Central memory CD8-positive, alpha-beta T cell (primary cell): ENCODE data around the gene NOX1.

Source experiments
- ATAC-seq: fragments of 150-1000 bp; cut with Tn5 transposase; replicated peaks from 2 replicates; pipeline ENCODE4 v1.10.0; 2022; ENCODE audit warnings: mild to moderate bottlenecking, moderate FRiP score, moderate number of reproducible peaks; ENCODE audit not compliant: poor library complexity, severe bottlenecking; ENCODE audit errors: extremely low read depth
- DNase-seq, 2 donors: peaks; one replicate each; pipeline ENCODE4 v3.0.0; 2021; ENCODE audit warnings: low spot score in 2 of 2
- H3K27ac Mint-ChIP-seq: one replicate; pipeline ENCODE4 v1.8.0; 2022; ENCODE audit warnings: low read depth, mild to moderate bottlenecking, moderate library complexity, mixed read lengths
- H3K27me3 Mint-ChIP-seq: one replicate; pipeline ENCODE4 v1.8.0; 2022; ENCODE audit warnings: mixed read lengths
- H3K36me3 Mint-ChIP-seq: one replicate; pipeline ENCODE4 v1.8.0; 2022; ENCODE audit warnings: mild to moderate bottlenecking, moderate library complexity, mixed read lengths; ENCODE audit not compliant: insufficient read depth
- H3K4me1 Mint-ChIP-seq: one replicate; pipeline ENCODE4 v1.8.0; 2022; ENCODE audit warnings: mixed read lengths
- H3K4me3 Mint-ChIP-seq: one replicate; pipeline ENCODE4 v1.8.0; 2022; ENCODE audit warnings: mild to moderate bottlenecking, moderate library complexity, mixed read lengths
- H3K9me3 Mint-ChIP-seq: one replicate; pipeline ENCODE4 v1.8.0; 2022; ENCODE audit warnings: mixed read lengths

The NOX1 gene

DNA sequence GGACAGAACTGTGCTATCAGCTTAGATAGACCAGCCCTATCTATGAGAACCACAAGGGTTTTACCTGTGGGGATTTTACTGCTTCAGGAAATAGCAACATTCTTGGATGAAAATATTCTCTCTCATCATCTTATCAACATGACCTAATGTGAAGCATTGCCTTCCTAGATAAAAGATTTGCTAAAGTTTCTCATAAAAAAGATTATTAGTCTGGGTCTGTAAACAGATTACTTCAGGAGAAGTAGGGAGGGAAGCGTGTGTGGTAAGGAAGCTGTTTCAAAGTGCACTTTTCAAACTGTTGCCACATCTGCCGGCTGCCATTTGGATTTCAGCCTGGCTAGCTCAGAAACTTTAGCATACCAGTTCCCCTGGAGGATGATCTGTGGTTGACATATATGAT, at the start of gene NOX1:
TSS of gene NOX1 (minus strand) at position 35 of the 400 bp plus-strand sequence. CDS start 220 bp downstream, outside the sequence.
- H3K27ac Mint-ChIP-seq: no peak within 1 kb of the TSS
- no peaks in the 10 kb centered on the region for H3K9me3 Mint-ChIP-seq
- H3K27me3 Mint-ChIP-seq: peaks cover 10% of the 10 kb centered on the region
- no peak for DNase-seq
- no peaks in the 10 kb centered on the region for H3K36me3 Mint-ChIP-seq
- ATAC-seq: no peak
- H3K4me3 Mint-ChIP-seq: no peak within 1 kb of the TSS
- H3K4me1 Mint-ChIP-seq: no peaks in the 10 kb centered on the region

DNA sequence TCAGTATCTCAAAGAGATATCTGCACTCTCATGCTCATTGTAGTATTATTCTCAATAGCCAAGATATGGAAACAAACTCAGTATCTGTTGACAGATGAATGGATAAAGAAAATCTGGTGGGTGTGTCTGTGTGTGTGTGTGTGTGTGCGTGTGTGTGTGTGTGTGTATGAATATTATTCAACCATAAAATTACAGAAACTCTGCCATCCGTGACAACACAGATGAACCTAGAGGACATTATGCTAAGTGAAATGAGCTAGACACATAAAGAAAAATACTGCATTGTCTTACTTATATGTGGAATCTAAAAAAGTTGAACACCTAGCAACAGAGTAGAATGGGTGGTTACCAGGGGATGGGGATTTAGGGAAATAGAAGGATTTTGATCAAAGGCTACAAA, 41.4 kb upstream of the NOX1 start:
- Mint-ChIP-seq H3K27me3 (peaks cover 10% of the 10 kb centered on the region), H3K4me3 (no peak overlapping the region), H3K27ac (no peak overlapping the region), H3K4me1 (no peaks in the 10 kb centered on the region), H3K9me3 (no peaks in the 10 kb centered on the region), H3K36me3 (no peaks in the 10 kb centered on the region)
- DNase-seq (no peak), ATAC-seq (no peak)

DNA sequence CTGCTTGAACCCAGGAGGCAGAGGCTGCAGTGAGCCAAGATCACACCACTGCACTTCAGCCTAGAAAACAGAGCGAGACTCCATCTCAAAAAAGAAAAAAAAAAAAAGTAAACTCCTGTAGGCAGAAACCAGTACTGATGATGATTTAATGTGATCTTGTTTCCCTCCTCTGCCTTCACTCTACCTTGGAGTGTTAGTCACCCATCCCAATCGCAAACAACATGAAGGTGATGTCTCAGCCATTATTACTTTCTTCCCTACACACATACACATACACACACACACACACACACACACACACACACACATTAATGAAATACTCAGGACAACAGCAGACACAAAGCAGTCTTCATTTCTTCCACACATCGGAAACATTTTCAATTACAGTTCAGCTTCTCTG, 39.0 kb upstream of the NOX1 start:
- Mint-ChIP-seq H3K4me3 (no peak overlapping the region), H3K27ac (no peak overlapping the region), H3K36me3 (no peaks in the 10 kb centered on the region), H3K27me3 (peaks cover 10% of the 10 kb centered on the region), H3K4me1 (no peaks in the 10 kb centered on the region), H3K9me3 (no peaks in the 10 kb centered on the region)
- DNase-seq (no peak), ATAC-seq (no peak)

DNA sequence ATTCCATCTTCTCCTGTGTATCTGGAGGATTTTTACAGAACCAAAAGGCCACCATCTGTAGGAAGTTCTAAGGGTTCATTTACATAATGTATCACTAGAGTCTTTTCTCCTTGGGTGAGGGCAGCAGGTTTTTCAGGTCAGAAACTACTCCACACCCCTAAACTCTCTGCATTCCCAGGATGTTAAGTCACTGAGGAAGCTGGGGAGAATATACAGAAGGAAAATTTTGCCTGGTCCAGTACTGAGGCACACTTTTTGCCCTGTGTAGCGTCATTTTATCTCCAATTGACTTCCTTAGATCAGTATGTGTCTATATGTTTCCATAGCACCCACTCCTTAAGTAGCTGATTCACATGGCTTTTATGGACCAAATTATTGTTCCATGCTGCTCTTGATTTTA, 37.6 kb upstream of the NOX1 start:
- ATAC-seq (no peak), DNase-seq (no peak)
- Mint-ChIP-seq H3K27me3 (peaks cover 10% of the 10 kb centered on the region), H3K4me3 (no peak overlapping the region), H3K27ac (no peak overlapping the region), H3K9me3 (no peaks in the 10 kb centered on the region), H3K4me1 (no peaks in the 10 kb centered on the region), H3K36me3 (no peaks in the 10 kb centered on the region)

DNA sequence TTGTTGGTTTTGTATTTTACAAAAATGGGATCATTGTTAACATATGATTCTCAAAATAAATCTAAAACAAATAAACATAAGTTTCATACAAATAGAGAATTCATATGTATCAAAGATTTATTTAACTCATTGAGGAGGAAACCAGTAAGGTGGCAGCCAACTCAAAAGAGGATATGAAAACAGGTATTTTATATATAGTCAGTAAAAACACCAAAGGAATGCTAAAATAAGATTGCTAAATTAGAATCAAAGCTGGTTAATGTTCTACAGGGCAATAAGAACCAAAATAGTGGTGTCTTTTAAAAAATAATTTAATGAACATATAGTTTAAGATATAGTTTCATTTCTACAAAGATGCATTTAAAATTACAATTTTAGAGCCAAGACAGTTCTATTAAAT, 31.5 kb upstream of the NOX1 start:
- Mint-ChIP-seq H3K4me1 (no peaks in the 10 kb centered on the region), H3K27ac (no peak overlapping the region), H3K36me3 (no peaks in the 10 kb centered on the region), H3K27me3 (no peaks in the 10 kb centered on the region), H3K4me3 (no peak overlapping the region), H3K9me3 (no peaks in the 10 kb centered on the region)
- ATAC-seq: no peak
- no peak for DNase-seq

DNA sequence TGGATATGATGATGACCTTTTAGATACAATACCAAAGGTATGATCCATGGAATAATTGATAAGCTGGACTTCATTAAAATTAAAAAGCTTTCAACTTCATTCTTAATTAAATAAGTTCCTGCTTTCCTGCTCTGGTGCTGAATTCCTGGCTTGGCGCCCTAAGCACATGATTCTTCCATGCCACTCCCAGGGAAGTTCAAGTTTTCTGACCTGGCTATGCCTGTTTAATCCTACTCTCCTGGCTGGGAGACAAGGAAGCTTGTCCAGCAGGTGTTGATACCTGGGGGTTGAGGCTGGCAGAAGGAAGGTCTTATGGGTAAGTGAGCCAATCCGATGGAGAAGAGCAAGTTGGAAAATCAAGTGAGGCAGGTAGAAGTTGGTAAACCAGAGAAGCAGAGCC, 30.3 kb upstream of the NOX1 start:
- Mint-ChIP-seq H3K4me3 (no peak overlapping the region), H3K27me3 (no peaks in the 10 kb centered on the region), H3K9me3 (no peaks in the 10 kb centered on the region), H3K27ac (no peak overlapping the region), H3K4me1 (no peaks in the 10 kb centered on the region), H3K36me3 (no peaks in the 10 kb centered on the region)
- ATAC-seq: no peak
- no peak for DNase-seq

DNA sequence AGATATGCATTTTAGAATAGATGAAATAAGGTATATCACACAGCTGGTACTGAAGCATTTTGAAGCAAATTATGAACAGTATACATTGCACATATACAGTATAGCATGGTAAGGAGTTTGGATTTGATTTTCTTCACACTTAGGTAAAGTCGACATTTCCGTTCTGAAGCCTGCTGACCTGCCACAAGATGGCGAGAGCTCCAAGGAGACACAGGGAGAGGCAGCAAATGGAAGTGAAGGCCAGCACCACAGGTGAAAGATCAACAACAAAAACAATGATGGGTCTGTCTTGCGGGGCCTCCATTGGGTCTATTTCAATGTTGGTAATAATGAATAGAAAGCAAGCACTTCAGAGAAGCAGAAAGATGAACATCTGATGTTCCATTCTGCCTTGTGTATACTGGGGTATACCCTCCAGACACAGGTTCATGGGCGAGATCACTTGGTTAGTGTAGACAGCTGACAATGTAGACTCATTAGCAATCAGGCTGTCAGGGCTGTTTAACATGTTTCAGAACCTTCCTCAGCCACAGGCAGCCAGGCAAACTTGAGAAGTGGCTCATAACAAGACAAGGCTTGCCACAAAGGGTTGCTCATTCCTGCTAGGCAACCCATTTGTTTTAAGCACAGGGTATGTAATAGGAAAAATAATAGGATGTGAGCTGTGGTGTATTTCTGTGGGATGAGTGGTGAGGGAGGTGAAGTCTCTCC, 21.4 kb upstream of the NOX1 start:
- Mint-ChIP-seq H3K4me3 (no peak overlapping the region), H3K4me1 (no peaks in the 10 kb centered on the region), H3K9me3 (no peaks in the 10 kb centered on the region), H3K36me3 (no peaks in the 10 kb centered on the region), H3K27me3 (no peaks in the 10 kb centered on the region), H3K27ac (no peak overlapping the region)
- ATAC-seq (no peak), DNase-seq (no peak)

DNA sequence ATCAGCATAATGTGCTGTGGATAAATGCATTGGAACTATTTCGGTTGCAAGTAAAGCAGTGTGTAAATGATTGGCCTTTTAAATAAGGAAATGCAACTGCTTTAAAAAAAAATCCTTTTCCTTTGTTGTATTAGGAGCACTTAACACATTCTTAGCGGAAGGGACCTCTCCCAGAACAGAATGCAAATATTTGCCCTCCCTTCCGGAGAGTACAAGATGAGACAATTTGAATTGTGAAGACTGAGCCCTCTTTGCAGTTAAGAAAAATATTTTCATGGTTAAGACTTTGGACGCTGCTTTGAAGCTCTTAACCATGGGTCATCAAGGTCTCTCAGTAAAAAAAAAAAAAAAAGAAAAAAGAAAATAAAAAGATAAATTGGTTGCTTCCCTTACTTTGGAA, 9.5 kb upstream of the NOX1 start:
- Mint-ChIP-seq H3K27me3 (peaks cover 7% of the 10 kb centered on the region), H3K36me3 (no peaks in the 10 kb centered on the region), H3K4me1 (no peaks in the 10 kb centered on the region), H3K27ac (no peak overlapping the region), H3K4me3 (no peak overlapping the region), H3K9me3 (no peaks in the 10 kb centered on the region)
- ATAC-seq (no peak), DNase-seq (no peak)

DNA sequence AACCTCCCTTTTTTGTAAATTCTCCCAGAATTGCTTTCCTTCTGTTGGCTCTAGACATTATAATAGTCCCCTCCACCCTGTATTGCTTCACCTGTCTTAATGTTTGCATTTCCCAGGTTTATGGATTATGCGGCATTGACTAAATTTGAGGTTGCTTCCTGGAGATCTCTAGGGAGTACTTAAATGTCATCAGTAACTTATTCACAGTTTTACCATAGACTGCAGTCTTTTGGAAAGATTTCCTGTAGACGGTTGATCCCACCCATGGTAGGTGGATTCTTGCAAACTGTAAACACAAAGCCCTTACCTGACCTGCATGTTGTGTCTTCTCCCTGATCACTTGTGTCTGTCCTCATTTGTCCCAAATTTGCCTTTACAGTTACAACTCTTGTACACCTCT, 6.2 kb upstream of the NOX1 start:
- ATAC-seq (no peak), DNase-seq (no peak)
- Mint-ChIP-seq H3K9me3 (no peaks in the 10 kb centered on the region), H3K27ac (no peak overlapping the region), H3K27me3 (peaks cover 7% of the 10 kb centered on the region), H3K36me3 (no peaks in the 10 kb centered on the region), H3K4me1 (no peaks in the 10 kb centered on the region), H3K4me3 (no peak overlapping the region)

DNA sequence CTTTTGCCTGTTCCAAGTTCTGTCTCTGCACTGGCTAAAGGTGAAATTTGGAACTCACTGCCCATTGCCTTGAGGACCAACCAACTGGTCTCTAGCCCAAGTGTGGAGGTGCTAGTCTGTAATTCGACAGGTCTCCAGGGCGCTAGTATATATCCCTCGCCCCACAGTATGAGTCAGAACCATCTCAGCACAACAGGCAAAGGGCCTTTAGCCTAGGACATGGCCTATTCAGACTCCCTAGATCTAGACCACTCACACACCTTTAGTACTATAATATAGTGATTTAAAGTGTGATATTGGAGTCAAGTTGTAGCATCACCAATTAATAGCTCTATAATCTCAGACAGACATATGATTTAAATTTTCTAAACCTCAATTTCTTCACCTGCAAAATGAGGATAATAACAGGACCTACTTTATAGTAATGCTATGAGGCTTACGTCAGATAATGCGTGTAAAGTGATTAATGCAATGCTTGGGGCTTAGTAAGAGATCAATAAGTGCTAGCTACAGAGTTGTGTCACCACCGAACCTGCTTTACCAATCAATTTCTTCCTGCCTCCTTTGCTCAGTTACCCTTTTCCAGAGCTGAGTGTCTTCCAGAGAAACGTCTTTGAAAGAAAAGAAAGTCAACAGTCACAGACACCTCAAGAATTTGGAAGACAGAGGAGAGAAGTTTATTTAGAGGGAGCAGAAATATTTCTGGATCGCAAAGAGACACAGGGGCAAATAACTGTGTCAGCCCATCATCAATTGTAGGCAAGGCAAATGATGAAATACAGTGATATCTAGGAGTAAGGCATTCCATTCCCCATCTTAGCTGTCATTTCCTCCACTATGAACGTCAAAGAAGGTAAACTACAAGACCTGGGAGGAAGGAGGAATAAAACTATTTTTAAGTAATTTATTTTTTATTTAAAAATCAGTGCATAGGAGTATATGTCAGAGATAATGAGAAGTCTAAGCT, 2.3 kb downstream of the NOX1 start:
- Mint-ChIP-seq H3K9me3 (no peaks in the 10 kb centered on the region), H3K4me1 (no peaks in the 10 kb centered on the region), H3K27ac (no peak overlapping the region), H3K36me3 (no peaks in the 10 kb centered on the region), H3K4me3 (no peak overlapping the region), H3K27me3 (peaks cover 10% of the 10 kb centered on the region)
- DNase-seq (no peak), ATAC-seq (no peak)

DNA sequence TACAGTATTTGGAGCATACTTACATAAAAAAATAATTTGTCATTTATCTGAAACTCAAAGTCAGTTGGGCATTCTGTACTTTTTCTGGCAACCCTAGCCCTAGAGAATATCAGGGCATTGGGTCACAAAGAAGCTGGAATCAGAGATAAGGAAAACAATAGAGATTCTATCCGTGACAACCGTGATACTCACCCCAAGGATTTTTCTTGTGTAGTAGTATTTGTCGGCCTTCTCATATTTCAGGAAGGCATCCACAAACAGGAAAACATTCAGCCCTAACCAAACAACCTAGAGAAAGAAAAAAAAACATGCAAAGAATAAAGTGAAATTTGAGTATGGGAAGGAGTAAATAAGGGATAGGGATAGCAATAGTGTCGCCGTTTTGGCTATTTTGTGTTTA, 3.6 kb downstream of the NOX1 start:
- ATAC-seq (no peak), DNase-seq (no peak)
- H3K27ac Mint-ChIP-seq: no peak overlapping the region
- no peaks in the 10 kb centered on the region for H3K4me1 Mint-ChIP-seq
- peaks cover 10% of the 10 kb centered on the region for H3K27me3 Mint-ChIP-seq
- H3K4me3 Mint-ChIP-seq: no peak overlapping the region
- H3K9me3 Mint-ChIP-seq: no peaks in the 10 kb centered on the region
- no peaks in the 10 kb centered on the region for H3K36me3 Mint-ChIP-seq

DNA sequence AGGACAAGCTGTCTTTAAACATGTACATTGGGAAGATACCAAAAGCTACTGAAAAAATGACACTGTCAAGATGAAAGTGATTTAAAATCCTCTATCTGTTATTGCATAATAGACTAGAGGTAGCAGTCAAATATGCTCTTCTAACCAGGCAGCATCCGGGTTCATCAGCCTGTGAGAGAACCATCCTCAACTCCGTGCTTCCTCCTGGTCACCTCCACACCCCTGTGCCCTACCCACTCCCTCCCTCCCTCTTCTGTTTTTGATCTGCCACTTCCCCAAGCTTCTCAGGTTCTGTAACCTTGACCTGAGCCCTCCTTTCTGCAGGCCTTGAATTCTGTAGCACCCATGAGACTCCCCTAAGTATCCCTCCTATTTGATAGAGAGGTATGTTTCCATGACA, 5.9 kb downstream of the NOX1 start:
- no peaks in the 10 kb centered on the region for H3K36me3 Mint-ChIP-seq
- no peak for DNase-seq
- H3K4me3 Mint-ChIP-seq: no peak overlapping the region
- no peak for ATAC-seq
- H3K27me3 Mint-ChIP-seq: peaks cover 8% of the 10 kb centered on the region
- H3K9me3 Mint-ChIP-seq: no peaks in the 10 kb centered on the region
- H3K4me1 Mint-ChIP-seq: no peaks in the 10 kb centered on the region
- H3K27ac Mint-ChIP-seq: no peak overlapping the region
